ENCODE data around the gene TUBA1B.

TUBA1B gene

GRCh38 chr12:49131051-49131893 lies at the start of gene TUBA1B:
Gene TUBA1B, minus strand, starts transcription at chr12:49131395. Its CDS starts 95 bp downstream, at chr12:49131300.
- peaks cover 37% of the 10 kb centered on the region for H3K4me1 ChIP-seq (ENCODE audit: control insufficient read depth, low read length)
- H3K9me3 ChIP-seq (ENCODE audit: control insufficient read depth, insufficient read depth, low read length), result no peaks in the 10 kb centered on the region
- peaks cover 62% of the 10 kb centered on the region for H3K79me2 ChIP-seq (ENCODE audit: control insufficient read depth, low read length)
- TF ChIP-seq CTCF (IDR thresholded peaks at IDR 0.05; ENCODE audit: low read depth, low read length, poor library complexity, severe bottlenecking) (no peak), EZH2phosphoT487 (IDR thresholded peaks at IDR 0.05; ENCODE audit: borderline replicate concordance, low read length) (no peak)
- H3K4me3 ChIP-seq (ENCODE audit: low read length), result peak within 1 kb of the TSS; percentile 99
- no peaks in the 10 kb centered on the region for H3K9me2 ChIP-seq (replicated peaks; ENCODE audit: control insufficient read depth, low read length)
- peaks cover 60% of the 10 kb centered on the region for H3F3A ChIP-seq (ENCODE audit: control insufficient read depth, insufficient read depth)
- H4K20me1 ChIP-seq (ENCODE audit: control insufficient read depth, insufficient read depth, low read depth, low read length), result peaks cover 14% of the 10 kb centered on the region
- H3K27me3 ChIP-seq (ENCODE audit: control insufficient read depth, low read length), result peaks cover 2% of the 10 kb centered on the region; the same call in 1 of the 2 replicates
- peak within 1 kb of the TSS; percentile 100 for H3K27ac ChIP-seq (ENCODE audit: low read depth, low read length)
- peak within 1 kb of the TSS; percentile 94 for H3K4me2 ChIP-seq (ENCODE audit: low read length)
- peaks cover 42% of the 10 kb centered on the region for H3K36me3 ChIP-seq (ENCODE audit: control insufficient read depth, low read length)

GRCh38 chr12:49174218-49174617 lies 43.0 kb upstream of the TUBA1B start:
- H3K9me3 ChIP-seq (ENCODE audit: control insufficient read depth, insufficient read depth, low read length), result peaks cover 8% of the 10 kb centered on the region; the same call in 1 of the 2 replicates
- H3K9me2 ChIP-seq (replicated peaks; ENCODE audit: control insufficient read depth, low read length), result no peaks in the 10 kb centered on the region
- H3F3A ChIP-seq (ENCODE audit: control insufficient read depth, insufficient read depth), result no peaks in the 10 kb centered on the region
- no peaks in the 10 kb centered on the region for H3K36me3 ChIP-seq (ENCODE audit: control insufficient read depth, low read length)
- H3K4me3 ChIP-seq (ENCODE audit: low read length), result no peak overlapping the region
- no peaks in the 10 kb centered on the region for H3K79me2 ChIP-seq (ENCODE audit: control insufficient read depth, low read length)
- H4K20me1 ChIP-seq (ENCODE audit: control insufficient read depth, insufficient read depth, low read depth, low read length), result no peaks in the 10 kb centered on the region
- no peak overlapping the region for H3K27ac ChIP-seq (ENCODE audit: low read depth, low read length)
- H3K4me2 ChIP-seq (ENCODE audit: low read length), result no peak overlapping the region
- H3K27me3 ChIP-seq (ENCODE audit: control insufficient read depth, low read length), result no peaks in the 10 kb centered on the region
- H3K4me1 ChIP-seq (ENCODE audit: control insufficient read depth, low read length), result no peaks in the 10 kb centered on the region
- no peak for TF ChIP-seq EZH2phosphoT487 (IDR thresholded peaks at IDR 0.05; ENCODE audit: borderline replicate concordance, low read length)
- TF ChIP-seq CTCF (IDR thresholded peaks at IDR 0.05; ENCODE audit: low read depth, low read length, poor library complexity, severe bottlenecking), result no peak

- Histone ChIP-seq H4K20me1 (ENCODE audit: control insufficient read depth, insufficient read depth, low read depth, low read length) (no peaks in the 10 kb centered on the region), H3K9me2 (replicated peaks; ENCODE audit: control insufficient read depth, low read length) (no peaks in the 10 kb centered on the region), H3K36me3 (ENCODE audit: control insufficient read depth, low read length) (no peaks in the 10 kb centered on the region), H3K79me2 (ENCODE audit: control insufficient read depth, low read length) (no peaks in the 10 kb centered on the region), H3K4me2 (ENCODE audit: low read length) (no peak overlapping the region), H3K27ac (ENCODE audit: low read depth, low read length) (no peak overlapping the region), H3K27me3 (ENCODE audit: control insufficient read depth, low read length) (no peaks in the 10 kb centered on the region; the same call in 1 of the 2 replicates), H3K4me1 (ENCODE audit: control insufficient read depth, low read length) (no peaks in the 10 kb centered on the region), H3K9me3 (ENCODE audit: control insufficient read depth, insufficient read depth, low read length) (no peaks in the 10 kb centered on the region), H3K4me3 (ENCODE audit: low read length) (no peak overlapping the region), H3F3A (ENCODE audit: control insufficient read depth, insufficient read depth) (no peaks in the 10 kb centered on the region)
- TF ChIP-seq EZH2phosphoT487 (IDR thresholded peaks at IDR 0.05; ENCODE audit: borderline replicate concordance, low read length), result no peak
- TF ChIP-seq CTCF (IDR thresholded peaks at IDR 0.05; ENCODE audit: low read depth, low read length, poor library complexity, severe bottlenecking), result no peak
Measured at GRCh38 chr12:49170924-49171323, 39.7 kb upstream of the TUBA1B start.

All from DOHH2 (cell line).